H9 (cell line): ENCODE measurements around the gene GABARAP. TPM values are rescaled to one million over a fixed set of nuclear protein-coding genes. Genes with fewer than 3 reads are reported as not detected.

Source experiments
- DNase-seq: peaks from one replicate; pipeline ENCODE4 v3.0.0-alpha.2; 2017
- H2AFZ ChIP-seq: one replicate; pipeline ENCODE4 v1.6.1; 2013; ENCODE audit warnings: mild to moderate bottlenecking, low read length, control low read depth, moderate library complexity
- H2AK5ac ChIP-seq: 2 replicates; pipeline ENCODE4 v1.6.1; 2013; ENCODE audit warnings: low read length, control low read depth, mixed read lengths; ENCODE audit not compliant: insufficient read length
- H2BK120ac ChIP-seq: one replicate; pipeline ENCODE4 v1.6.1; 2013; ENCODE audit warnings: low read depth, mild to moderate bottlenecking, low read length, control low read depth, inconsistent platforms; ENCODE audit not compliant: poor library complexity, severe bottlenecking
- H2BK12ac ChIP-seq: 2 replicates; pipeline ENCODE4 v1.6.1; 2013; ENCODE audit warnings: low read length, control low read depth, mixed read lengths, low read depth; ENCODE audit not compliant: insufficient read length
- H2BK15ac ChIP-seq: 2 replicates; pipeline ENCODE4 v1.6.1; 2013; ENCODE audit warnings: low read depth, low read length, control low read depth
- H2BK20ac ChIP-seq: one replicate; pipeline ENCODE4 v1.6.1; 2013; ENCODE audit warnings: low read depth, mild to moderate bottlenecking, low read length, control low read depth, inconsistent platforms; ENCODE audit not compliant: poor library complexity, severe bottlenecking
- H2BK5ac ChIP-seq: 2 replicates; pipeline ENCODE4 v1.6.1; 2013; ENCODE audit warnings: low read length, control low read depth, mixed read lengths; ENCODE audit not compliant: insufficient read length
- H3K14ac ChIP-seq: 2 replicates; pipeline ENCODE4 v1.6.1; 2013; ENCODE audit warnings: low read length, control low read depth; ENCODE audit not compliant: insufficient read depth
- H3K18ac ChIP-seq: 2 replicates; pipeline ENCODE4 v1.6.1; 2013; ENCODE audit warnings: low read depth, mild to moderate bottlenecking, mixed read lengths, low read length, control low read depth; ENCODE audit not compliant: insufficient read length
- H3K23ac ChIP-seq: 2 replicates; pipeline ENCODE4 v1.6.1; 2013; ENCODE audit warnings: low read length, control low read depth, mixed read lengths, low read depth; ENCODE audit not compliant: insufficient read length
- H3K23me2 ChIP-seq: 2 replicates; pipeline ENCODE4 v1.6.1; 2013; ENCODE audit warnings: low read depth, mild to moderate bottlenecking, mixed read lengths, low read length, control low read depth; ENCODE audit not compliant: insufficient read length, poor library complexity, severe bottlenecking
- H3K27ac ChIP-seq: 2 replicates; pipeline ENCODE4 v1.5.1; 2013; ENCODE audit warnings: low read length, control low read depth, mixed read lengths, low read depth; ENCODE audit not compliant: insufficient read length
- H3K27me3 ChIP-seq: 2 replicates; pipeline ENCODE4 v1.6.1; 2013; ENCODE audit warnings: low read length, control low read depth, inconsistent platforms; ENCODE audit not compliant: insufficient read depth
- H3K4ac ChIP-seq: 2 replicates; pipeline ENCODE4 v1.6.1; 2013; ENCODE audit warnings: low read depth, mild to moderate bottlenecking, control low read depth, inconsistent platforms, low read length, moderate library complexity
- H3K4me1 ChIP-seq: 2 replicates; pipeline ENCODE4 v1.6.1; 2013; ENCODE audit warnings: low read length, control low read depth, inconsistent platforms; ENCODE audit not compliant: insufficient read depth
- H3K4me2 ChIP-seq: 2 replicates; pipeline ENCODE4 v1.6.1; 2013; ENCODE audit warnings: low read length, control low read depth, mixed read lengths; ENCODE audit not compliant: insufficient read length, insufficient read depth
- H3K56ac ChIP-seq: 2 replicates; pipeline ENCODE4 v1.6.1; 2013; ENCODE audit warnings: low read depth, mild to moderate bottlenecking, mixed read lengths, low read length, control low read depth; ENCODE audit not compliant: insufficient read length
- H3K79me1 ChIP-seq: 2 replicates; pipeline ENCODE4 v1.6.1; 2013; ENCODE audit warnings: low read depth, mild to moderate bottlenecking, moderate library complexity, low read length, control low read depth, inconsistent platforms; ENCODE audit not compliant: insufficient read depth, poor library complexity, severe bottlenecking
- H3K79me2 ChIP-seq: 2 replicates; pipeline ENCODE4 v1.6.1; 2013; ENCODE audit warnings: low read length, control low read depth, inconsistent platforms; ENCODE audit not compliant: insufficient read depth
- H3K9ac ChIP-seq: 2 replicates; pipeline ENCODE4 v1.6.1; 2013; ENCODE audit warnings: low read length, control low read depth, mixed read lengths; ENCODE audit not compliant: insufficient read length; ENCODE audit errors: extremely low read depth
- H3K9me3 ChIP-seq: one replicate; pipeline ENCODE4 v1.6.1; 2013; ENCODE audit warnings: low read depth, low read length, inconsistent platforms; ENCODE audit not compliant: control insufficient read depth
- H3T11ph ChIP-seq: one replicate; pipeline ENCODE4 v1.6.1; 2013; ENCODE audit warnings: mild to moderate bottlenecking, low read length, control low read depth, inconsistent platforms
- H4K20me1 ChIP-seq: one replicate; pipeline ENCODE4 v1.6.1; 2013; ENCODE audit not compliant: control insufficient read depth, insufficient read length, insufficient read depth
- H4K5ac ChIP-seq: 2 replicates; pipeline ENCODE4 v1.6.1; 2013; ENCODE audit warnings: low read depth, mild to moderate bottlenecking, mixed read lengths, low read length, control low read depth; ENCODE audit not compliant: insufficient read length
- H4K8ac ChIP-seq: replicated peaks from 2 replicates; pipeline ENCODE4 v1.6.1; 2013; ENCODE audit warnings: low read length, control low read depth, mixed read lengths, low read depth; ENCODE audit not compliant: insufficient read length
- H4K91ac ChIP-seq: 2 replicates; pipeline ENCODE4 v1.6.1; 2013; ENCODE audit warnings: low read depth, mild to moderate bottlenecking, moderate library complexity, mixed read lengths, low read length, control low read depth; ENCODE audit not compliant: insufficient read length
- H3K27ac Mint-ChIP-seq, 3 experiments: 2 replicates in 2 of 3; 3 replicates in 1 of 3; pipeline ENCODE4 v1.8.0; 2020 to 2021; ENCODE audit warnings: mixed read lengths in 3 of 3, mild to moderate bottlenecking in 1 of 3, moderate library complexity in 1 of 3
- H3K27me3 Mint-ChIP-seq: 2 replicates; pipeline ENCODE4 v1.8.0; 2021; ENCODE audit warnings: low read depth, mild to moderate bottlenecking, moderate library complexity, mixed read lengths
- H3K36me3 Mint-ChIP-seq, 3 experiments: 2 replicates in 2 of 3; 3 replicates in 1 of 3; pipeline ENCODE4 v1.8.0; 2020 to 2021; ENCODE audit warnings: low read depth in 3 of 3, mixed read lengths in 3 of 3; ENCODE audit not compliant: insufficient read depth in 1 of 3
- H3K4me1 Mint-ChIP-seq, 2 experiments: 2 replicates each; pipeline ENCODE4 v1.8.0; 2020; ENCODE audit warnings: mixed read lengths in 2 of 2
- H3K4me3 Mint-ChIP-seq, 2 experiments: 2 replicates in 1 of 2; 3 replicates in 1 of 2; pipeline ENCODE4 v1.8.0; 2020 to 2021; ENCODE audit warnings: mild to moderate bottlenecking in 2 of 2, mixed read lengths in 2 of 2, moderate library complexity in 1 of 2
- H3K9me3 Mint-ChIP-seq, 2 experiments: 2 replicates in 1 of 2; 3 replicates in 1 of 2; pipeline ENCODE4 v1.8.0; 2020; ENCODE audit warnings: mild to moderate bottlenecking in 2 of 2, mixed read lengths in 2 of 2, moderate library complexity in 1 of 2
- WGBS: extraction: QIAGEN DNeasy Blood & Tissue Kit; methylation state at CpG from one replicate; pipeline ENCODE4 v1.1.7; 2013; ENCODE audit warnings: missing lambda C conversion rate, low lambda C conversion rate, mixed read lengths; ENCODE audit not compliant: insufficient read length; ENCODE audit errors: extremely low coverage; 5-methylcytosine and 5-hydroxymethylcytosine counted together
- total RNA-seq: library from RNA; stranded (reverse); gene quantifications from 2 replicates; pipeline ENCODE4 v1.2.1, GENCODE V29; 2021
- TF ChIP-seq, protein P1 (sequence below): fragments of 200-600 bp; sonication (generic); conservative IDR thresholded peaks from 3 replicates; pipeline ENCODE4 v1.8.0; 2021; ENCODE audit warnings: antibody characterized with exemption, mild to moderate bottlenecking

GABARAP gene
- total RNA-seq, 1 experiment from 2014 or later = 261 TPM

DNA sequence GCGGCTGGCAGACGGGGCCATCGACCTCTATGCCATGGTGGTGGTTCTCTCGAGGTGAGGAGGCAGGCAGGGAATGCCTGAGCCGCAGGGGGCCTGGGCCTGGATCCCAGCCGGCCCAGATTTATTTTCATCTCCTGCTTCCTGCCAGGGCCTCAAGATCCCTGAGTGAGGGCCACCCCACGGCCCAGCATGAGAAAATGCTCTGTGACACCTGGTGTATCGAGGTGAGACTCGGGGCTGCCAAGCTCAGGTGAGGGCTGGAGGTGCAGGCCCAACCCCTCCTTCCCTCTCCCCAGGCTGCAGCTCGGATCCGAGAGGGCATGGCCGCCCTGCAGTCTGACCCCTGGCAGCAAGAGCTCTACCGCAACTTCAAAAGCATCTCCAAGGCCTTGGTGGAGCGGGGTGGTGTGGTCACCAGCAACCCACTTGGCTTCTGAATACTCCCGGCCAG is 17.6 kb downstream of the GABARAP start:
- Mint-ChIP-seq H3K36me3 (peaks cover 37 to 85% (median 74%) of the 10 kb centered on the region in 3 experiments; a peak in 6 of 7 replicates), H3K27ac (no peak overlapping the region; a peak in 2 of 7 replicates), H3K9me3 (no peaks in the 10 kb centered on the region; a peak in 1 of 5 replicates), H3K27me3 (peaks cover 1% of the 10 kb centered on the region; the same call in 1 of the 2 replicates), H3K4me1 (peaks cover 14 to 18% of the 10 kb centered on the region in 2 experiments), H3K4me3 (no peak overlapping the region)
- Histone ChIP-seq H3K27ac (no peak overlapping the region), H3K4me2 (no peak overlapping the region), H2BK120ac (no peak overlapping the region), H3K9me3 (no peaks in the 10 kb centered on the region), H3K4me1 (no peaks in the 10 kb centered on the region), H3K27me3 (no peaks in the 10 kb centered on the region), H2BK20ac (no peak overlapping the region), H4K91ac (no peak overlapping the region), H2AFZ (no peak overlapping the region), H3K4ac (no peak overlapping the region), H4K20me1 (no peaks in the 10 kb centered on the region), H2BK5ac (no peak overlapping the region), H2BK15ac (no peak overlapping the region), H4K8ac (no peak overlapping the region), H3K23ac (no peak overlapping the region), H3K79me1 (no peaks in the 10 kb centered on the region), H3K9ac (no peak overlapping the region), H2AK5ac (no peak overlapping the region), H3K56ac (no peak overlapping the region), H3K79me2 (no peaks in the 10 kb centered on the region), H3K18ac (no peak overlapping the region), H4K5ac (no peak overlapping the region), H3K23me2 (peaks cover 5% of the 10 kb centered on the region), H3T11ph (no peak overlapping the region), H2BK12ac (no peak overlapping the region), H3K14ac (no peak overlapping the region)
- DNase-seq = no peak
- WGBS = no CpG with 5 or more reads among the region's 15 CpGs
- TF ChIP-seq, protein P1, sequence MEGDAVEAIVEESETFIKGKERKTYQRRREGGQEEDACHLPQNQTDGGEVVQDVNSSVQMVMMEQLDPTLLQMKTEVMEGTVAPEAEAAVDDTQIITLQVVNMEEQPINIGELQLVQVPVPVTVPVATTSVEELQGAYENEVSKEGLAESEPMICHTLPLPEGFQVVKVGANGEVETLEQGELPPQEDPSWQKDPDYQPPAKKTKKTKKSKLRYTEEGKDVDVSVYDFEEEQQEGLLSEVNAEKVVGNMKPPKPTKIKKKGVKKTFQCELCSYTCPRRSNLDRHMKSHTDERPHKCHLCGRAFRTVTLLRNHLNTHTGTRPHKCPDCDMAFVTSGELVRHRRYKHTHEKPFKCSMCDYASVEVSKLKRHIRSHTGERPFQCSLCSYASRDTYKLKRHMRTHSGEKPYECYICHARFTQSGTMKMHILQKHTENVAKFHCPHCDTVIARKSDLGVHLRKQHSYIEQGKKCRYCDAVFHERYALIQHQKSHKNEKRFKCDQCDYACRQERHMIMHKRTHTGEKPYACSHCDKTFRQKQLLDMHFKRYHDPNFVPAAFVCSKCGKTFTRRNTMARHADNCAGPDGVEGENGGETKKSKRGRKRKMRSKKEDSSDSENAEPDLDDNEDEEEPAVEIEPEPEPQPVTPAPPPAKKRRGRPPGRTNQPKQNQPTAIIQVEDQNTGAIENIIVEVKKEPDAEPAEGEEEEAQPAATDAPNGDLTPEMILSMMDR = no peak
